H1 (cell line): ENCODE measurements around the gene ZNF8. TPM values are rescaled to one million over a fixed set of nuclear protein-coding genes. Genes with fewer than 3 reads are reported as not detected.

Experiments
- CTCF ChIA-PET: fragments of 300-600 bp; sonication (Branson Sonifier 250); formaldehyde crosslinking; loops from one replicate; lab custom pipeline; 2021; ENCODE audit not compliant: partially characterized antibody; lab: Charles Lee
- POLR2A ChIA-PET: fragments of 300-600 bp; sonication (Branson Sonifier 250); formaldehyde crosslinking; loops from one replicate; lab custom pipeline; 2021; ENCODE audit warnings: inconsistent platforms; ENCODE audit not compliant: partially characterized antibody; lab: Charles Lee
- DNase-seq, 2 experiments: peaks; one replicate each; pipeline versions ENCODE4 v3.0.0 to v3.0.0-alpha.2; 2010 to 2022; ENCODE audit warnings: low spot score in 2 of 2, low read depth in 1 of 2, mixed read lengths in 1 of 2
- FAIRE-seq: peaks from 2 replicates; lab custom pipeline; 2011; peaks lifted over from hg19 to GRCh38; lab: Jason Lieb, UNC
- H2AFZ ChIP-seq: 2 replicates; pipeline ENCODE4 v1.8.1; 2012; ENCODE audit warnings: low read length, inconsistent platforms
- H2AK5ac ChIP-seq: 2 replicates; pipeline ENCODE4 v1.6.1; 2013; ENCODE audit warnings: low read depth, low read length
- H2BK120ac ChIP-seq: replicated peaks from 2 replicates; pipeline ENCODE3; 2013; ENCODE audit warnings: low read depth, low read length, inconsistent platforms
- H2BK12ac ChIP-seq: 2 replicates; pipeline ENCODE4 v1.6.1; 2013; ENCODE audit warnings: low read depth, low read length
- H2BK15ac ChIP-seq: 2 replicates; pipeline ENCODE4 v1.6.1; 2013; ENCODE audit warnings: low read length
- H2BK20ac ChIP-seq: 2 replicates; pipeline ENCODE4 v1.6.1; 2013; ENCODE audit warnings: low read length
- H2BK5ac ChIP-seq: 2 replicates; pipeline ENCODE4 v1.6.1; 2013; ENCODE audit warnings: low read depth, low read length
- H3K14ac ChIP-seq: 2 replicates; pipeline ENCODE4 v1.6.1; 2013; ENCODE audit warnings: inconsistent platforms; ENCODE audit not compliant: insufficient read length
- H3K18ac ChIP-seq: 2 replicates; pipeline ENCODE4 v1.6.1; 2013; ENCODE audit warnings: low read length; ENCODE audit errors: extremely low read depth
- H3K23ac ChIP-seq: 2 replicates; pipeline ENCODE4 v1.6.1; 2013; ENCODE audit warnings: inconsistent platforms; ENCODE audit not compliant: insufficient read length
- H3K23me2 ChIP-seq: 2 replicates; pipeline ENCODE4 v1.6.1; 2013; ENCODE audit warnings: low read depth, low read length
- H3K27ac ChIP-seq: 2 replicates; pipeline ENCODE4 v1.6.1; 2011; ENCODE audit warnings: low read depth, low read length, inconsistent platforms
- H3K27me3 ChIP-seq, 4 experiments: replicated peaks in 1 of 4; 1 replicate in 1 of 4; 2 replicates in 3 of 4; pipeline versions ENCODE4 v1.6.1 to v1.8.1; 2011 to 2013; ENCODE audit warnings: low read length in 3 of 4, mild to moderate bottlenecking in 3 of 4, inconsistent platforms in 2 of 4, mixed read lengths in 2 of 4, moderate library complexity in 1 of 4; ENCODE audit not compliant: control insufficient read depth in 3 of 4, insufficient read depth in 3 of 4; ENCODE audit errors: extremely low read depth in 1 of 4
- H3K36me3 ChIP-seq, 4 experiments: 2 replicates each; pipeline versions ENCODE4 v1.6.1 to v1.8.1; 2011 to 2013; ENCODE audit warnings: mild to moderate bottlenecking in 4 of 4, low read length in 3 of 4, moderate library complexity in 2 of 4, control low read depth in 1 of 4, inconsistent platforms in 1 of 4; ENCODE audit not compliant: insufficient read depth in 4 of 4, control insufficient read depth in 2 of 4
- H3K4ac ChIP-seq: replicated peaks from 2 replicates; pipeline ENCODE3; 2013; ENCODE audit warnings: low read length, low read depth, mixed read lengths, inconsistent platforms; ENCODE audit not compliant: insufficient read length
- H3K4me1 ChIP-seq, 4 experiments: replicated peaks in 1 of 4; 1 replicate in 1 of 4; 2 replicates in 3 of 4; pipeline versions ENCODE4 v1.6.1 to v1.8.1; 2011 to 2013; ENCODE audit warnings: low read length in 3 of 4, inconsistent platforms in 2 of 4, mixed read lengths in 1 of 4; ENCODE audit not compliant: insufficient read depth in 4 of 4, control insufficient read depth in 3 of 4
- H3K4me2 ChIP-seq, 2 experiments: 2 replicates each; pipeline versions ENCODE4 v1.6.1 to v1.8.1; 2011 to 2013; ENCODE audit warnings: low read depth in 2 of 2, low read length in 2 of 2, control low read depth in 1 of 2, inconsistent platforms in 1 of 2, mild to moderate bottlenecking in 1 of 2; ENCODE audit not compliant: insufficient read depth in 1 of 2
- H3K4me3 ChIP-seq, 4 experiments: fragments of 200-600, 300-600 bp in 1 of 4; sonication (generic), shearing (Covaris generic), sonication (Bioruptor Twin) in 1 of 4; 2 replicates each; pipeline versions ENCODE4 v1.5.1 to v1.8.1; 2011 to 2016; ENCODE audit warnings: low read length in 4 of 4, low read depth in 3 of 4, control low read depth in 2 of 4, inconsistent platforms in 2 of 4, mild to moderate bottlenecking in 2 of 4, mixed read lengths in 1 of 4, moderate library complexity in 1 of 4; ENCODE audit not compliant: insufficient read depth in 2 of 4; ENCODE audit errors: extremely low read depth in 1 of 4
- H3K56ac ChIP-seq: replicated peaks from 2 replicates; pipeline ENCODE3; 2013; ENCODE audit warnings: low read depth, mild to moderate bottlenecking, mixed read lengths, low read length, inconsistent platforms; ENCODE audit not compliant: insufficient read length
- H3K79me1 ChIP-seq: 2 replicates; pipeline ENCODE4 v1.6.1; 2013; ENCODE audit warnings: low read depth, low read length, control low read depth
- H3K79me2 ChIP-seq, 2 experiments: 2 replicates each; pipeline versions ENCODE4 v1.6.1 to v1.8.1; 2012 to 2013; ENCODE audit warnings: low read length in 2 of 2, mild to moderate bottlenecking in 2 of 2, inconsistent platforms in 1 of 2; ENCODE audit not compliant: insufficient read depth in 2 of 2, control insufficient read depth in 1 of 2
- H3K9ac ChIP-seq, 4 experiments: replicated peaks in 1 of 4; 1 replicate in 1 of 4; 2 replicates in 3 of 4; pipeline versions ENCODE4 v1.6.1 to v1.8.1; 2011 to 2013; ENCODE audit warnings: low read depth in 3 of 4, low read length in 3 of 4, control low read depth in 2 of 4, mild to moderate bottlenecking in 2 of 4, moderate library complexity in 2 of 4, inconsistent platforms in 1 of 4; ENCODE audit errors: extremely low read depth in 1 of 4
- H3K9me3 ChIP-seq, 2 experiments: 2 replicates each; pipeline versions ENCODE4 v1.6.1 to v1.8.1; 2012 to 2013; ENCODE audit warnings: mild to moderate bottlenecking in 2 of 2, moderate library complexity in 2 of 2, control low read depth in 1 of 2, inconsistent platforms in 1 of 2, low read depth in 1 of 2, low read length in 1 of 2, mixed read lengths in 1 of 2; ENCODE audit not compliant: insufficient read depth in 2 of 2
- H4K20me1 ChIP-seq, 2 experiments: replicated peaks in 1 of 2; 2 replicates each; pipeline versions ENCODE3 to v1.8.1; 2011 to 2013; ENCODE audit warnings: inconsistent platforms in 2 of 2, low read length in 2 of 2, mild to moderate bottlenecking in 1 of 2; ENCODE audit not compliant: insufficient read depth in 2 of 2, control insufficient read depth in 1 of 2
- H4K5ac ChIP-seq: 2 replicates; pipeline ENCODE4 v1.6.1; 2013; ENCODE audit warnings: low read length, low read depth, mixed read lengths, inconsistent platforms; ENCODE audit not compliant: insufficient read length
- H4K8ac ChIP-seq: 2 replicates; pipeline ENCODE4 v1.8.0; 2013; ENCODE audit warnings: mild to moderate bottlenecking, moderate library complexity, low read length, inconsistent platforms; ENCODE audit not compliant: insufficient read depth; ENCODE audit errors: extremely low read depth
- H4K91ac ChIP-seq: replicated peaks from 2 replicates; pipeline ENCODE3; 2013; ENCODE audit warnings: low read length, mixed read lengths, inconsistent platforms; ENCODE audit not compliant: insufficient read length
- BCL11A ChIP-seq, 2 experiments: IDR thresholded peaks; one replicate each; pipeline ENCODE4 v1.6.1; 2011; ENCODE audit warnings: low read depth in 2 of 2, low read length in 2 of 2, mild to moderate bottlenecking in 2 of 2
- SAP30 ChIP-seq: fragments of 300-600 bp; sonication (generic); IDR thresholded peaks from 2 replicates; pipeline ENCODE4 v1.7.1; 2012; ENCODE audit warnings: low read length, moderate library complexity, mild to moderate bottlenecking, inconsistent platforms; ENCODE audit not compliant: insufficient read depth, insufficient replicate concordance
- SIN3A ChIP-seq, 2 experiments: IDR thresholded peaks in 1 of 2; conservative IDR thresholded peaks in 1 of 2; 2 replicates each; pipeline ENCODE4 v1.6.1; 2011 to 2012; ENCODE audit warnings: low read length in 2 of 2, improper control_type of control experiment in 1 of 2, low read depth in 1 of 2, mild to moderate bottlenecking in 1 of 2
- WGBS, 2 experiments: shearing (Covaris generic) in 1 of 2; methylation state at CpG; one replicate each; pipeline versions ENCODE4 v1.1.6 to v1.1.7; 2013 to 2015; ENCODE audit warnings: low lambda C conversion rate in 2 of 2, mixed read lengths in 2 of 2, inconsistent platforms in 1 of 2, low coverage in 1 of 2, missing lambda C conversion rate in 1 of 2; ENCODE audit not compliant: insufficient replicate concordance in 2 of 2, insufficient coverage in 1 of 2, insufficient read length in 1 of 2; ENCODE audit errors: extremely low coverage in 1 of 2, missing lambda C conversion rate in 1 of 2; 5-methylcytosine and 5-hydroxymethylcytosine counted together
- polyA plus RNA-seq, 7 experiments: library from polyadenylated mRNA; depleted of rRNA in 3 of 7; stranded (reverse) in 5 of 7; unstranded in 2 of 7; fragments of >200 nt in 5 of 7; fragments of 200-250 nt in 2 of 7; gene quantifications; 1 replicate in 5 of 7; 2 replicates in 1 of 7; 4 replicates in 1 of 7; pipeline versions ENCODE4 v1.2.1 to v1.2.3, GENCODE V29; 2011 to 2013; ENCODE audit warnings: missing spikeins in 2 of 7, mixed read lengths in 2 of 7
- total RNA-seq: library from RNA; stranded (reverse); fragmentation: NEBNext Ultra II Directional; extraction: Animal tissue kit (Norgen Biotek cat#: 25700); gene quantifications from 2 replicates; pipeline ENCODE4 v1.2.1, GENCODE V29; 2021

ZNF8 gene
- total and polyA plus RNA-seq, 2 of the 8 experiments (the other 6 are each of a cell fraction or from before 2014, with no cell fraction given): 9.2 to 21.5 TPM

- no peak overlapping the region for H3K14ac ChIP-seq
- 92% methylated on average over 6 of the region's 7 CpGs; no CpG with 5 or more reads in 1 of the 2 experiments for WGBS, 2 experiments
- no peaks in the 10 kb centered on the region; a peak in 1 of 7 replicates for H3K27me3 ChIP-seq
- H3K36me3 ChIP-seq: peaks cover 0 to 25% (median 16%) of the 10 kb centered on the region in 4 experiments; a peak in 5 of 8 replicates
- no peak overlapping the region for H2AK5ac ChIP-seq
- H2BK120ac ChIP-seq: no peak overlapping the region
- no peak overlapping the region for H3K4me3 ChIP-seq
- peaks cover 3% of the 10 kb centered on the region for H3K79me1 ChIP-seq
- POLR2A ChIA-PET: interaction anchor here (0.8 to 3.6 kb wide), 8 partner anchors 9 to 196 kb away, joined by 3 to 25 read pairs (median 4); partner anchors contain the start of genes ZNF544, ZNF8 and ZSCAN22
- no peak overlapping the region for H3K18ac ChIP-seq
- H2AFZ ChIP-seq: no peak overlapping the region
- no peaks in the 10 kb centered on the region for H3K23me2 ChIP-seq
- no peaks in the 10 kb centered on the region for H3K79me2 ChIP-seq
- DNase-seq (no peak), FAIRE-seq (no peak)
- CTCF ChIA-PET: interaction anchor here (1.0 to 3.0 kb wide), 4 partner anchors 8 to 201 kb away, joined by 3 to 13 read pairs (median 4); partner anchors contain the start of gene ZNF544
- H4K20me1 ChIP-seq: peaks cover 6 to 20% of the 10 kb centered on the region in 2 experiments
- H2BK20ac ChIP-seq: no peak overlapping the region
- H2BK5ac ChIP-seq: no peak overlapping the region
- no peak overlapping the region for H3K4ac ChIP-seq
- no peak overlapping the region for H4K91ac ChIP-seq
- TF ChIP-seq SIN3A (conservative IDR thresholded peaks at IDR 0.05 in 1 of 2, IDR thresholded peaks at IDR 0.05 in 1 of 2; ENCODE audit: low read depth in 1 of 2, low read length in 2 of 2) (peak; percentile 69 to 73; a peak in 2 of 4 replicates), SAP30 (peak; percentile 61), BCL11A (IDR thresholded peaks at IDR 0.05; ENCODE audit: low read depth in 2 of 2, low read length in 2 of 2) (no peak)
- H3K9ac ChIP-seq: no peak overlapping the region
- H3K56ac ChIP-seq: no peak overlapping the region
- no peak overlapping the region for H2BK12ac ChIP-seq
- no peak overlapping the region for H2BK15ac ChIP-seq
- no peak overlapping the region for H4K8ac ChIP-seq
- no peak overlapping the region for H3K27ac ChIP-seq
- H3K4me2 ChIP-seq: no peak overlapping the region
- H4K5ac ChIP-seq: no peak overlapping the region
- H3K9me3 ChIP-seq: no peaks in the 10 kb centered on the region
- H3K23ac ChIP-seq: no peak overlapping the region
- no peaks in the 10 kb centered on the region for H3K4me1 ChIP-seq
Observed at GRCh38 chr19:58317476-58318072, 38.8 kb downstream of the ZNF8 start.
